Hippocampal formation (tissue), 2 donors: ENCODE measurements around the gene KCTD18.

ENCODE experiments used
- DNase-seq, 2 donors: peaks; one replicate each; lab custom pipeline; 2025; lab: John Stamatoyannopoulos, UW

Gene KCTD18

DNA sequence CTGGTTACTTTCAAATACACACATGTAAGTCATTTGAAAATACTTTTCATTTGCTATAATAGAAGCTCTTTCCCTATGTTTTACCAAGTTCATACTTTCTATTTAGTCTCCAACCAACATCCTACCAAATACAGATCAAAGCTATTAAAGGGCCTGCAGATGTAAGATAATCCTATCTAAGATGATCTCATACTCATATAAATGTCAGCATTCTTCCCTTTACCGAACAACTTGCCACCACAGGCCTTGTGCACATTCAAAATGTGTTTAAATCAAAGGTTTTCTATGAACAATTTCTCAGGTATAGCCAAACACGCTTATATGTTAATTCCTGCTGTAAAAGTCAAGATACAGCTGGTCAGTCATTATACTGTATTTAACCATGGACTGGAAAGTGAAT, 23.3 kb downstream of the KCTD18 start:
- no peak for DNase-seq

DNA sequence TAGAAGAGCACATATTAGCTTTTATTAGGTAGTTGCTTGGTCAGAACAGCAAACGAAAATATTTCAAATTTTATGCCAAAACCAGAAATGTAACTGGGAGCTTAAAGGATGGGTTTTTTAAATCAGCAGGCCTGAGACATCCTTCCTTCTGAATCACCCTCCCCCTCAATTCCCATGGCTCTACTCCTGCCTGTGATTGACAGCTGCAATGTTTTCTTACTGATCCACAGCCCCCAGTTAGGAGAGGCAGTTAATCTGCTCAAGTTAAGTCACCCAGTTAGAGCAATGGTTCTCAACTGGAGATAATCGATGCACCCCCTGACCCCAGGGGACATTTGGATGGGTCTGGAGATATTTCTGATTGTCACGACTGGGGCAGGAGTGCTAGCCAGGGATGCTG, 24.9 kb downstream of the KCTD18 start:
- no peak for DNase-seq

DNA sequence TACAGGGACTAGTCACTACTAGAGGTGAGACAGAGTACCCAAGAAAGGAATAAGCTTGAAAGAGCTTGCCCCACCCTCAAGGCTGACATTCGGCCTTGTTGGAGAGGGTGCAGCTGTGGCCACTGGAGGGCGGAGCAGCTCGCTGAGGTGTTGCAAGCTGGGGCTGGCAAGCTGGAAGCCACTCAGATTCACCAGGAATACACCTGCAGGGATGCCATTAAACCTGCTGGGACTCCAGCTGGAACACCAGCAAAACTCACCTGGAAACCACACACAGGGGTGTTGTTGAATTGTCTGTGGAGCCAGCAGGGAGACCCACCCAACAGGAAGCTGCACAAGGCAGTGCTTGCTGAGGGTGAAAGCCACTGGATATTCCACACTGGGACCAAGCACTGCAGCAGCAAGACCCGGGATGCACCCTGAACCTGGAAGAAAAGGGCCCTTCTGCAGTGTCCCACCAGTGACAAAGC, 26.1 kb downstream of the KCTD18 start:
- DNase-seq, result no peak

DNA sequence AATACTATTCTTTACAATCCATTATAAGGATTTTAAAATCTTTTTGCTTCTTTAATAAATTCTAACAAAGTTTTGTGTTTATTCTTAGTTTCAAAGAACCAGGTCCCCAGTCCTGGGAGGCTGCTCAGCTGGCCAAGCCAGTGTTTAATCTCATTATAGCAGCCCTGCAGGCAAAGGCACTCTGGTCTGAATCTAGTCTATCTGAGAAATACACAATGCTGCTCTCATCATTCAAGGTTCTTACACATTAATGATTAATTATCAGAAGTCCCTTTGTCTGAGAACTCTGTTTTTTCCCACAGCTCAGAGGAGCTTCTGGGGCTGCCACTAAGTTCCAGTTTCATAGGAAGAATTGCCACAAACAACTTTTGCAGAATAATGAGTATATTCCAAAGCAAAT, 27.7 kb downstream of the KCTD18 start:
- DNase-seq, result no peak

DNA sequence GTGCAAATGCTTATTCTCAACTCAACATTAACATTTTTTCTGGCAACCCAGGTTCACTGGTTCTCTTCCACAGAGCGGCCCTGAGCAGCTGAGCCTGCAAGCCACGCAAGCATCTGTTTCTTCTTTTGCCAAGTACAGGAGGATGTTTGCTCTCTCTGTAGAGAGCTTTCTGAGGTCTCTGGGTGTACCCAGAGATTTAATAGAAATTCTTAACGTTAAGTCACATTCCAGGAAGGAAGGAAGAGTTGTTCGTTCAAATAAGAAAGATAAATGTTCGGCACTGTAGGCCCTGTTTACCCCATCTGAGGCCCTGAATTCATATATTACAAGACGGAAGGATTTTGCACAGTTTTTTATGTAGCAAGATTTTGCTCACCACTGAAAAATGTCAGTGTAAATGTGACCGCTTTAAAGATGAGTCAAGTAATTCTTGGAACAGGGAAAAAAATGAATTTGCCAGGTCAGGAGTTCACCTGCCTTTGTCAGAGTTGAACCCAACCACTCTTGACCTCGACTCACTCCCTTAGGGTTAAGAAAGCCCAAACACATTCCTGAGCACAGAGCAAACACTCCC, 30.1 kb downstream of the KCTD18 start:
- DNase-seq, result no peak

DNA sequence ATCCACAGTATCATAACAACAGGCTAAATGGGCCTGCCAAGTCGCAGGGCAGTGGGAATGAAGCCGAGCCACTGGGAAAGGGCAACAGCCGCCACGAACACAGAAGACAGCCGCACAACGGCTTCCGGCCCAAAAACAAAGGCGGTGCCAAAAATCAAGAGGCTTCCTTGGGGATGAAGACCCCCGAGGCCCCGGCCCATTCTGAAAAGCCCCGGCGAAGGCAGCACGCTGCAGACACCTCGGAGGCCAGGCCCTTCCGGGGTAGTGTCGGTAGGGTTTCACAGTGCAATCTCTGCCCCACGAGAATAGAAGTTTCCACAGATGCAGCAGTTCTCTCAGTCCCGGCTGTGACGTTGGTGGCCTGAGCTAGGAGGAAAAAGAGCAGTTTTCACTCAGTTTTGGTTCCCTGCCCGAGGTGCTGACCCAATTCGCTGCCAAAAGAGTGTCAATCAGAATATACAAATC, 32.2 kb downstream of the KCTD18 start:
- peak; percentile 26 to 56 for DNase-seq

DNA sequence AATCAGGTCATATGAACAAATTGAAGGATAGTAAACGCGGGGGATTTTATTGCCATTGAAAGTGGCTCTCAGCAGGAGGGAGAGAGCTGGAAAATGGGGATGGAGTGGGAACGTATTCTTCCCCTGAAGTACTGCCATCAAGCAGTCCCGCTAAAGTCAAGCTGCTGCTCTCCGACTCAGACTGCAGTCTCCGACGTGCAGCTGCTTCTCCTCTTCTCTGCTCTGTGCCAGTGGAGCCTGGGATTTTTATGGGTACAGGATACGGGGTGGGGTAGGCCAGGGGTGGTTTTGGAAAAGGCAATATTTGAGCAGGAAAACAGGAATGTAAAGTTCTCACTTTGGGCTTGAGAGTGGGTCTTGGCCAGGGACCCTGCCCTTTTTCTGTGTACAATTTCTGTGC, 33.0 kb downstream of the KCTD18 start:
- no peak for DNase-seq

DNA sequence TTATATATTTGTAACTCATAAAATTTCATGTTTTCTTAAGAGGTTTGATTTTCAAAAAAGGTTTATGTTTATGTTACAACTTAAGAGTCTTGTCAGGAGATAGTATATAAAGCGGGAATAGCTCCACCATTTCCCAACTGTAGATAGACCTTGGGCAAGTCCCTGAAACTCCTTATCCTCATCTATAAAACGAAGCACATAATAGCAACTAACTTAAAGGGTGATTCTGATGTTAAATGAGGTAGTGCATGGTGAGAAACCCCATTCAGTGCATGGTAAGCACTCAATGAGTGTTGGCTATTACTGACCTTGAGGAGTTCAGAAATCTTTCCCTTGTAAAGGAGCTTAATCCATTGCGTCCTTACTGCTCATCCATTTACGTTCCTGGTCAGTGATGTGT, 34.1 kb downstream of the KCTD18 start:
- no peak for DNase-seq

DNA sequence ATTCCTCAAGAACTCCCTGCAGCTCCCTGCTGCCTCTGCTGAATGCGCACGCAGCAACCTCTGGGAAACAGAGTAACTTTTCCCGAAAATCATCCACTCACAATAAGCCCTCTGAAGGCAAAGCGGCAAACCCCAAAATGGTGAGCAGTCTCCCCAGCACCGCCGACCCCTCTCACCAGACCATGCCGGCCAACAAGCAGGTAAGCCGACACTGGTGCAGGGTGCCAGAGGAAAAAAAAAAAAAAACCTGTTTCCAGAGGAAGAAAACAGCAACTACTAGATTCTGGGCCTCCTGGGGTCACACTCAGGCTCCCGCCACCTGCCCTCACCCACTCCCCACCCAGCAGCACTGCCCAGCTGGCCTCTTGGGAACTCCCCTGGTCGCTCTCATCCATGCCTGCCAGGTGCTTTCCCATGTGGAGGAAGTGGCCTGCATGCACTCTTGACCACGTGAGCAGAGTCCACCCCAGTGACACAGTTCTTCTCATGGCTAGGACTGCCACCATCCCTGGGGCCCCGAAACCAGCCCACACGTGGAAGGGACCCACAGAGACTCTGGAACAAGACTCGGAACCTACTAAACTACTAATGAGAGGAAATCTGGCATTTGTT, 36.9 kb downstream of the KCTD18 start:
- no peak for DNase-seq

DNA sequence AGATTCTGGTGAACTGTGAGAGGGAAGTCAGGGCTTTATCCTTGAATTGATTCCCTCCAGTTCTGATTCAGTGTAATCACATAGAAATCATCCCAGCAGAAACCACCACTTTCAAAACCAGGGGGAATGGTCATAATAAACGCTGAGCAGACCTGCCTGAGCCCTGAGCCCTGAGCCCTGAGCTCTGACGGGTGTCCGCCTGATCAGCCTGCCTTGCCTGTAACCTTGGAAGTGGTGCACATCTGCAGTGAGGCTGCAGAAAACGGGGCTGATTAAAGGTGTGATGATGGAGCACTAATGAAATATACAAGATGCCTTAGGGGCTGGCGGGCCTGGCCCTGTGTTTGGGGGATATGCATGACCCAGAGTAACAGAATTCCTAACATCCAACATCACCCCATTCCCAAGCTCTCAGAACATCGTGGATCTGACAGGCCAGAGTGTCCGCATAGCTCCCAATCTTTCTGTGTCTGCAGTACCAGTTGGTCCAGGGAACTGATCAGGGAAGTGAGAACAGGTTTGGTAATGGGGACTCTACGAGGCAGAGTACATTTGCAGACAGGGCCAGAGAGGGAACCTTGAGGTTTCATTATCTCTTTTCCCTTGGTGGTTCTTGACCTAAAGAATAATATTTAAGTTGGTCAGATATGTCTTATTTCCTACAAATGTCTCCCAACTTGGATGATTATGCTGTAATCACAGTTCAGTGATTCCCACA, 37.8 kb downstream of the KCTD18 start:
- DNase-seq, result no peak

DNA sequence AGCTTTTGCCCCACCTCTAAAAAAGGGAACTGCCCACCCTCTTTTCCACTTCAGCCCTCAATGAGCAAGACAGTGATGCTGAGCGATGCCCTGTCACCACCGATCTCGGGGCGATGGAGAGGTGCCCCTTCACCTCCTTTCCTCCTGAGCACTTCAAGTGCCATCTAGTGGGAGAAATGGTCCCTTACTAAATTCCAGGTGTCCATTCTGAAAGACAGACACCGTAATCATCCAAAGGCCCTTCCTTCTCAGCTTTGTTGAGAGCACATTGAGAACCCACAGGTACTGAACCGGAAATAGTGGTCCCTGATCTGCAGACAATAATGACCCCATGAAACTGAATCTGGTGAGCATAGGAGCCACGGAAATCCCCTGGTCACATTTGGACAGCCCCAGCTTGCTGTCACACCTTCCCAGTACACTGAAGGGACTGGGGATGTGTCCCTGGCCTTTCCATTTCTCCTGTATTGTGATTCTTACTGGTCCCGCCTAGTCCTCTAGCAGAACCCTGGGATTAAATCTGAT, 38.5 kb downstream of the KCTD18 start:
- DNase-seq, result peak; percentile 37 to 70

DNA sequence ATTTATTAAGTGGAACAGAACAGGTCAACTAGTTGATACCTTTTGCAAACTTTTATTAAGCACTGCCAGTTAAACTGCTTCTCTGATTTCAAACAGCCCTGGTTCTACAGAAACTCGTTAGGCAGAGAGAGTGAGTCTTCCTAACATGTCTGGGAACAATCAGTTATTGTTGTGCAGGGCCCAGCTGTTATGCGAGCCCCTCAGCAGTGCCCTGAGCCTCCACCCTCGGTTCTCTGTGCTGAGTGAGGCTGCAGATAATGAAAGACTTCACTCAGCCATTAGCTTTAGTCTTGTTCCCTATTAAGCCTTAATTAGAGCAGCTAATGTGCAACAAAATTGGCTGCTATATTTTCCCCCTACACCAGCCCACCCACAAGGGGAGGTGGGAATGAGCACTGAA, 39.6 kb downstream of the KCTD18 start:
- DNase-seq, result peak; percentile 64 to 85

DNA sequence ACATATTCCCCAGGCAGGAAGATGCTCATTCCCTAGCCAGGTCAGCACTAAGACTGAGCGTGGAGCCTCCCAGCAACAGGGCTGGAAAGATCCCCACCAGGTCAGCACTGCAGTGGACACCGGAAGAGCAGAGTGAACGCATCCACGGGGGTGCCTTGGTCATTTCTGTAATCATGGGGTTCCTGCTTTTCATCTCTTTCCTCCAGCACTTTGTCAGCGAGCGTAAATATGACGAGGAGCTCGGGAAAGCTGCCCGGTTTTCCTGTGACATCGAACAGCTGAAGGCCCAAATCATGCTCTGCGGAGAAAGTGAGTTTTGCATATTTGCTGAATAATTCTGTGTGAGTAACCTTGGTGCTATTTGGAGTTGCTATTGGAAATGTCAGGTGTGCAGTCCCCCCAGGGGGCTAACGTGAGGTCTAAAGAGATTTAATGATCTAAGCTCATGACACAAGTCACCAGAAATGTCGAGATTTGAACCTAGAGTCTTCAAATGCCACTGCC, 40.1 kb downstream of the KCTD18 start:
- DNase-seq, result peak in 1 of 2 donors; percentile 26

DNA sequence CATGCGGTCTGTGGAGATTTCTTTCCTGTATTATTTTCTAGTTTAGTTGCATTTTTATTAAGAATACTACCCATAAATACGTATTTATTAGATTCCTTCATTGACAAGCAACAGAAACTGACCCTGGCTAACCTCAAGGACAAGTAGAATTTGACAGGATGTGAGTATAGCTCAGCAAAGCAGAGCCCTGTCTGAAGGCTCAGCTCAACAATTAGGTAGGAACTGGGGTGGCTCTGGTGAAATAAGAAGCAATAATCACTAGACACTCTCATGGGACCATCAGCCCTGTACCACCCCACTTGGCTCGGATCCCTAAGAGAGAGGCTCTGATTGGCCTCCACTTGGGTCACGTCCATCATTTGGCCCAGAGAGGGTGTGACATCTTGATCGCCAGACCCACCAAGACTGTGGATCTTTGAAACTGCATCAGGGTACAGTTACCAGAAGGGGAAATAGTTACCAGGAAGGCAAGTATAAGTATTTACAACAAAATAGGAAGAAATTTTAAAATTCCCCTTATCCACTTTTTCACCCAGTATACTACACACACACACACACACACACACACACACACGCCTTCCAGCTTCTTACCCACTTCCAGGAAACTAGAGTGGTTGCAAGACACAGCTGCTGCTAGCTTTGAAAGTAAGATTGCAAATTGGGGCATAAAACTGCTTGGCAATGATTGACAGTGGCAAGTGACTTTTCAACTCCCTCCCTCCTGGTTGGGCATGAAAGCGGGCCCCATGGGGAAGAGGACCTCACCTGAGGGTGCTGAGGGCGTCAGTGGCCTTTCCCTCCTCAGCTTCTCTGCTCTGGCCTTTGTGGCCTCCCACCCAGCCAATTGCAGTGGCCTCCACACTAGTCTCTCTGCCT, 41.8 kb downstream of the KCTD18 start:
- DNase-seq, result no peak

DNA sequence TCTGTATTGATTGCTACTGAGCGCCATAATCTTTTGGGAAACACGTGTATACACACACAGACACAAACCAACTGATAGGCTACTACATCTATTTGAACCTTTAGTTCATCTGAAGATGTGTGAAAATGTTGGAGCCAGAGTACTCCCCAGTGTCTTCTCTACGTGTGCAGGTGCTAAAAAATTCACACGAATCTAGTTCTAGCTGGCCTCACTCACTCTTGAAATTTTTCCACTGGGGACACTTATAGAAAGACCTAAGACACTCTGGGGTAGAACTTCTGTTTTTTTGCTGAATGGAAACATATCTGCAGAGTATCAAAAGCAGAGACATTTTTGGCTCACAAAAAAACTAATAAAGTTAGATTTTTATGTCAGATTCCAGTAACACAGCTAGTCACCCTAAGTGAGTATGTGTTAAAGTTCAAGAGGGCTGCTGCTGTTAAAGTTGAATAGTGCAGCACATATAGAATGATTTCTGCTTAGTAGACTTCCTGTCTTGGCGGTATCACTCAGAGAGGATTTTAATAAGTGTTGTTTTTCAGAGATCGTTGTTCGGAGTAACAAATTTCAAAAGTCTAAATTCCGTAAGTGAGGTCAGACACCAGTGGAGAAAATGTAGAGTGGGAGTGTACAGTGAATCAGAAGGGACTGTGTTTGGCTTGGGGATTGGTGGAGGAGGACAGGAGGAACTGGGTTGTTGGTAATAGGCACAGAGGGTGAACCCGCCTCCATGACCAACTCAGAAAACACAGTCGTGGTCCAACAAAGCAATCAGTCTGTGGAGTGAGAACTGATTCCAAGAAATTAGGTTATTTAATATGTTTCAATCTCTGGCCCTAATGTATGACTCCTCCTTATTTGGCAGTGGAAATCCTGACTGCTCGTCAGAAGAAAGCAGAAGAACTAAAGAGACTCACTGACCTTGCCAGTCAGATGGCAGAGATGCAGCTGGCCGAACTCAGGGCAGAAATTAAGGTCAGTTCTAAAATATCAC, 43.1 kb downstream of the KCTD18 start:
- no peak for DNase-seq

DNA sequence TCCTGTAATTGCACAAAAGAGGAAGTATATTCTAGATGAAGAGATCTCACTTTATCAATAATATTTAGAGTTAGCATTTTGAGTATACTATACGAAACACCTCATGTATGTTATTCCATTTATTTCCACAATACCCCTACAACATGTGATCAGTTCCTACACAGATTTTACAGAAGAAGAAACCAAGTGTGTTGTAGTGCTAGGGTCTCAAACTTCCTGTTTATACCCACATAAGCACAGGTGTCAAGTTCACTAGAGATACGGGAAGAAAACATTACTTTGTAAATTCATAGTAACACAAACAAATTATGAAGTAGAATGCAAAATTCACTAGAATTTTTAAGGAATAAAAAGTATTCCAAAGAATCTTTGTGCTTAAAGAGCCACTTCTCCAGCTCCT, 46.4 kb downstream of the KCTD18 start:
- no peak for DNase-seq

DNA sequence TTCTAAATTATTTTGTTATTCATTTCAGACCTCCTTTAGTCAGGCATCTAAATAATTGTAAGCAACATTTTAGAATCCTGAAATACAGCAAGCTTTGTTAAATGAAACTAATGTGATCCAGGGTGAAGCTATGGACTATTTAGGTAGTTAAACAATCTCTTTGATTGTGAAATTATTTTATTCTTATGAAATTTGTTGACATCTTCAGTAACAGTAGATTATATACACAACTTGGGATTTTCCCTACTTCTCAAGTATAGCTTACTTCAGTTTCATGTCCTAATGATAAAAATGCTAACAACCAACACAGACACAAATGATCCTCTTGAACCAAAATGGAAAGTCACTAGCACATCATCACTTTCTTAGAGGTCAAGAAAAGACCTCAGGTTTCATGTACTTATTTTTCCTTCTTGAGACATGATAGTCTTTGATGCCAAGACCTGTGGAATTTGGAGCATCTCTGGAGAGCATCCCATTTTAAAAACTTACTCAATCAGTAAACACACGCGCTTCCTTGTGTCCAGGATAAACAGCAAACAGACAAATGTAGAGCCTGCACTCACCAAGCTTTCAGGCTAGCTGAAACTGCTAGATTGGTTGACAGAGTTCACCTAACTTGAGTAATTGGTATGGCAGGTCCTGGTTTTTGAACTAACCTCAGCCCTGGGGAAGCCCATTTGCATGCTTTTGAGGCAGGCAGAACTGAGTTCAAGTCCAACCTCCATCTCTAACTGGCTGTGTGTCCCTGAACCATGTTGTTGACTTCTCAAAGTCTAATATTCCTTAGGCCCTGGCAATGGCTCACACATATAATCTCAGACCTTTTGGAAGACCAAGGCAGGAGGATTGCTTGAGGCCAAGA, 47.8 kb downstream of the KCTD18 start:
- no peak for DNase-seq

DNA sequence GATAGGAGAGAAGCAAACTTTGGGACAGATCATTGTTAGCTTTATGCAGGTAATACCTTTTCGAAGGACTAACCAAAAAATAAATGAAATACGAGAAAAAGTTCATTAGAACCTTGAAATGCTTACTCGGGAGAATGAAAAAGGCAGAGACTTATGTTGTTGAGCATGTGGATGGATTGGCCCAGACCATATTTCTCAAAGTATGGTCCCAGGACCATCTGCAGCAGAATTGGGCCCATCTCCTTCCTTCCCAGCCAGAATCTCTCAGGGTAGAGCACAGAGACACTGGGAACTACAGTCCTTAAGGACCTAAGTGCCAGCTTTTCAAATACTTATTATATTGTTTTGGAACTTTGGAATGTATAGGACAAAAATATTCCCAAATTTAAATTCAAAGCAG, 50.8 kb downstream of the KCTD18 start:
- no peak for DNase-seq

DNA sequence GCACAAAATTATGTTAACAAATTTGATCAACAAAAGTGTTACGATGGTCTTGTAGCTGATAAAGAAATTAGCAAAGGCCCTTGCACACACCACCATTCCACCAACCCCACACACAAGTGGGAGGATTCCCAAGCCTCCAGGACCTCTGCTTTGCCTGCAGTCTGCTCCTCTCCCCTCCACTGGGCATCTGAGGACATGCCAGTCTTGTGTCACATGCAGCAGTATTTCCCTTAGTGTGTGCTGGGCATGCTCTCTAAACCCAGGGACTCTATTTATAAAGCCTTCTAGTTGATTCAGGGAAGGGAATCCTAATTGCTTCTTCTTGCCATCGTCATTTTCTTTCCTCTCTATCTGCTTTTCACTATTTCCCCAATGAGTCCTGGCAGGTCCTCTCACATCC, 53.3 kb downstream of the KCTD18 start:
- DNase-seq, result no peak

DNA sequence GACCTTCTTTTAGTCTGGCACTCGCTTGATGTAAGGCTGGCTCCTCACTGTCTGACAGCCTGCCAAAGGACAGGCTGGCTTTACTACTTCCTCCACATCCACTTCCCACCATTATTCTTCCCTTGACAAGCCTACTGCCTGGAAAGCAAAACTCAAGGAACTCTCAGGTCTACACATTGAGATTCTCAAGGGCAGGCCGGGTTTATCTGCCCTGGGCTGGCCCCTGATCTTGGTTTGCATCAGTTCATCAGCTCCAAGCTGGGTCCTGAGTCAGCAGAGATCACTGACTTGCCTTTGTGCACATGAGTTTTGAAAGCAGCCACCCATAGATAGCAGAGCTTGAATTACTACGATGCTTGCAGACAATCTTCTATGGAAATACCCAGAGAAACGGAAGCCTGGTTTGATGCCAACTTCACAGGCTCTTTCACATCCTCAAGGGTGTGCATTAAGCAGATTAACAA, 53.9 kb downstream of the KCTD18 start:
- DNase-seq, result no peak
